Suppressor macrophage (primary cell): ENCODE measurements around the gene NPFFR1.

Source experiments
- DNase-seq, 4 experiments: peaks; one replicate each; pipeline ENCODE4 v3.0.0-alpha.2; 2020 to 2022

The NPFFR1 gene

DNA sequence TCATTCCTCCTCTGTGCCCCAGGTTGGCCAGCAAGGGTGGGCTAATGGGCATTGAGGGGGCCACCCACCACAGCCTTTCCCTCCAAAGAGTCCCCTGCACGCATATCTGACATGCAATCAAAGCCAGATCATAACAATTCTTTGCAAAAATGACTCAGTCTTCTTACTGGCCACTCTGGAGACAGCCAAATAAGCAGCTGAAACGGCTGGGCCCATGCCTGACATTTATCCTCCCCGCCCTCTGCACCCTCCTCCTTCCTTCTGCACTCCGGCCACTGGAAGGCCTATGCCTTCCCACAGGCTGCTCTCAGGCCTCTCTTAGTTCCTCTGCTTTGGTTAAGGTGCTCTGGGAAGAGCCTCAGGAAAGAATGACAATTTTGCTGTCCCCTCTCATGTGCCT lies 29.2 kb upstream of the NPFFR1 start:
- DNase-seq: no peak

- DNase-seq: no peak
These were observed 28.4 kb upstream of the NPFFR1 start for GRCh38 chr10:70312249-70312648.

DNA sequence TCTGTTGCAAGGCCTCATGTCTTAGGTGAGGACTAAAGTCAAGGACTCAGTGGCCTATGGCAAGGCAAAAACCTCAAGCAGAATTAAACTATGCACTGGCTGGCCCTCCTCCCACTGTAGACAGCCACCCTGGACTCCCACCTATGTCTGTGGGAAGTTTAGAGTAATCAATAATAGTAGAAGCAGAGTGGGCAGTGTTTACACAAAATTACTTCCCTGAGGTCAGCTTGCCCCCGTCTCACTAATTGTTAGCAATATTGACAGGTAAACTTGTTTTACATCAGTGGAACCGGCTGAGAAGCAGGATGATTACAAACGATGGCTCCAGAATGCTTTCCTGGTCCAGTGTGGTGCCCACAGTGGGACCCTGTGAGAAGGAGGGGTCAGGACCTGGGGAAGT lies 27.9 kb upstream of the NPFFR1 start:
- no peak for DNase-seq

DNA sequence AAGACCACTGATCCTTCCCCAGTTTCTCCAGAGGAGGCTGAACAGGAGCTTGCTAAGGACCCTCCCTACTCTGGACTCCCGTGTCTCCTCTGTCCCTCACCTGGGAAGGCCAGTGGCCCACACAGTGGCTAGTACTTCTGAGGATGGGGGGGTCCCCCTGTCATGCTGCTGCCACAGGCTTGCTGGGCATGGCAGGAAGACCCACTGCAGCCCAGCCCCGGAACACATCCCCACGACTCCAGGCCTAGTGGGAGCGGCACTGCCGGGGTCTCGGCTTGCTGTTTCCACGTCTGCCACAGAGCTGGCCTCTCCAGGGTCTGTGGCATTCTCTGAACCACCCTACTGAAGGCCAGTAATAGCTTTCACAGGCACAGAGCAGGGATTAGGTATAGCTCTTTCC lies 25.9 kb upstream of the NPFFR1 start:
- no peak for DNase-seq

DNA sequence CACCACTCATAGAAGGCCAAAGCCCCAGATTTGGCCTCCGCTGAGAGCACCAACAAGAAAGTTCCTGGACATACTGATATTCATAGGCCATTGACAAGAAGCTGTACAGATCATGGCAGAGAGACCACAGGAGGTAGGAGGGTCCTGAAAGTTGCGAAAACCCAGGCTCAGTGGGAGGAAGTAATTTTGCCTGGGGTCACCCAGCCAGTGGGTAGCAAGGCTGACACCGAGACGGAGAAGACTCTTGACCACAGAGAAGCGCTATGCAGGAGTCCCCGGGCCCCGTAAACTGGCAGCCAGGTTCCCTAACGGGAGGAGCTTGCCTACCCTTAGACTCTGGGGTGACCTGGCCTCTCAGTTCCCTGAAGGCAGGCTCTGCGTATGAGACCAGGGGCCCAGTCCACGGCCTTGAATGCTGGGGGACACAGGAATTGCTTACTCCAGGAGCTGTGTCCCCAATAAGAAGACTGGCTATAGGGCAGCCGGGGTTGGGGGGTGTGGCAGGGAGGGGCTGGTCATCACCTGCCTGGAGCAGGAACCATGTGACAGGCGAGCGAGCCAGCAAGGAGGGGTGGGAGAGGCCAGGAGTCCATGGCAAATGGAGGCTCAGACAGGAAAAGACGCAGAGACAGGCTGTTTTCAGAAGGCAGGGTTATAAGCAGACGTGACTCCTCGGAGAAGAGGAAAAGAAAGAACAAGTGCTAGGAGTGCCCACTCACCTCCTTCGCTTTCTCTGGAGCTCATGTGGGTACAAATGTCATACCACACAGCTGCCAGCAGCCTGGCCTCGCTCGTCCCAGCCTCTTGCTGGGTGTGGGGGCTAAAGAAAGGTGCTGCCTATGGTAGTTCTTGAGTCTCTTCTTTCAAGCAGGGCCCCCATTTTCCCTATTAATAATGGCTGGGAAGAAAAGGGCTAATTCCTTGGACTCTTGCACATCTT lies 24.6 kb upstream of the NPFFR1 start:
- DNase-seq: no peak

GRCh38 chr10:70306886-70307520 lies 23.2 kb upstream of the NPFFR1 start:
- no peak for DNase-seq

- peak in 2 of 4 experiments; percentile 16 to 38 for DNase-seq
These were observed 22.4 kb upstream of the NPFFR1 start for GRCh38 chr10:70306181-70306705.

DNA sequence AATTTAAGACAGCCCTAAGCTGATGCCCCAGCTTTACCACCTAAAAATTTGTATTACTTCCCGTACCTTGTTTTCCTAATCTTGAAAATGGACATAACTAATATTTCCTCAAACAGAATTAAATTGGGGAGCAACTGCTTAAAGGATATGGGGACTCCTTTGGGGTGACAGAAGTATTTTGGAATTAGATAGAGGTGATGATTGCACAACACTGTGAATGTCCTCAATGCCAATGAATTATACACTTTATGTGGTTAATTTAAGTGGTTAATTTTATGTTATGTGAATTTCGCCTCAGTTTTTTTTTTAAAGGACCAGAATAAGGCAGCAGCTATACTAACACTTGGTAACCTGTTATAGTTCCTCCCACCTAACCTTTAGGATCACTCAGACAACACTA lies 19.9 kb upstream of the NPFFR1 start:
- no peak for DNase-seq

GRCh38 chr10:70302292-70302691 lies 18.5 kb upstream of the NPFFR1 start:
- peak; percentile 63 to 92 (median 82) for DNase-seq

DNA sequence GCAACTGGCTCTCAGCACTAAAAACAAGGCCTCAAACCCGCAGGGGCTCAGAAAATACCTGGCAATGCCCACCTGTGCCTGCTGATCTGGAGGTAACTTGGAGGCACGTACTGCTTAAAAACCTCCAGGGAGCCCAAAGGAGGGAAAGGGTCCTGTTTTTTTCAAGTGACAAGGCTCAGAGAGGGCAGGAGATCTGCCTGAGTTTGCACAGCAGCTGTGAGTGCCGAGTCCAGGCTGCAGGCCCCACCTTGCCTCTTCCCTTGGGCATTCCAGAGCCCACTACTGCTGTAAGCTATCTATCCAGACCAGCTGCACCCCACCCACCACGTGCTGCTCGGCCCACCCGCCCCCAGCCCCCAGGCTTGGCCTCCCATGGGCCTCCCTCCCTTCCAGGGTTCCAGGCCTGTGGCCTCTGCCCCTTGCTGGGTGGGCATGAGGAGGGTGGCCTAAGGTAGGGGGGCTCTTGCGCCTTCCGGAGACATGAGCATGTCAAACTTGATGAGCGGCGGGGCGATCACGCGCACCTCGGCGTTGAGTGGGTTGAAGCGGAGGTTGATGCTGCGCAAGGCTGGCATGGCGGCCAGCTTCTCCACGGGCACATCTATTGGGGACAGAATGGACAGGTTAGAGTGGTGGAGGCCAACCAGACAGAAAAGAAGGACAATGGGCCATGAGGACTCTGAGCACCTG lies 17.2 kb upstream of the NPFFR1 start:
- DNase-seq: no peak

DNA sequence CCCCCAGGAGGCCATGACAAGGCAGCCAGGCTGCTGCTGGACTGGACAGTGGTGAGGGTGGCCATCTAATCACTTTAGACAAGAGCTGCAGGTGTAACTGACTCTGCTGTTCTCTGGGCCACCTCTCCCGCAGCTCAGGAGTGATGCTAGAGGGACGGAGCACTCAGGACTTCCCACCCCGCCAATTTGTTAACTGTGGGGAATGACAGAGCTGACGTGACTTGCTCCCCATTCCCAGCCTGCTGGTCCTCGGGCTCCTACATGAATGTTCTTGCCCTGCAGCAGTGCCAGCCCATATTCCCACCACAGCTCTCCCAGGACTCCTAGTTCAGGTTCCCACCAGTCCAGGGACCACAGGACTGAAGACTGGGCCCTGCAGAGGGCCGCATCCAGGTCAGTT lies 16.7 kb upstream of the NPFFR1 start:
- DNase-seq: no peak

GRCh38 chr10:70299876-70300275 lies 16.1 kb upstream of the NPFFR1 start:
- no peak for DNase-seq

DNA sequence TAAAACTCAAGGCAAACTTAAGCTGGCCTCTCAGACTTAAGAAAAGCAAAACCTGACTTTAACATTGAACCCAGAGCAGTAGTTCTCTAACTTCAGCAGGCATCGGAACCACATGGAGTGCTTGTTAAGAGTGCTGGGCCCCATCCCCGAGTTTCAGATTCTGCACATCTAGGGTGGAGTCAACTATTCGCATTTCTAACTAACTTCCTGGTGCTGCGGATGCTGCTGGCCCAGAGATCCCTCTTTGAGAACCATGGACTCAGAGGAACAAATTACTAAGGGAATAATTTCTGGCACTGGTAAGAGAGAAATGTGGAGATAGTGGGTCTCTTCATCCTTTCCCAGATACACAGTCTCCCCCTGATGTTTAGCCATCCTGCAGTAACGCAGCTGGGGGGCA lies 14.6 kb upstream of the NPFFR1 start:
- no peak for DNase-seq

DNA sequence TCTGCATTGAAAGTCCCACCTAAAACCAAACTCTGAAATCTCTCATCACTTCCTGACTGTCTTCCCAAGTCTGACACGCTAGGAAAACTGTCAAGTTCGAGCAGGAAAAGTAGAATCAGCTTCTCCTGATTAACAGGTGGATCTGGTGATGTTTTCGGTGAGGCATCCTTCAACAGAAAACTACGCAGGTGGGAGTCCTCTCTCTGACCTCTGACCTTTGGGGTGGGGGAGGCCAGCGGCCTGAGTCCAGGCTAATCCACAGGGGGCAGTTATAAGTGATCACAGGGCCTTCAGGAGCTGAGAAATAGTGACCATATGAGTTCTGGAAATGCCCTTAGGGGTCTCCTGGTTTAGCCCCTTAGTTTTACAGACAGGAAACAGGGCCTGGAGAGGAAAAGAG lies 13.4 kb upstream of the NPFFR1 start:
- DNase-seq: no peak

- DNase-seq: peak; percentile 41 to 62 (median 58)
These were observed 12.6 kb upstream of the NPFFR1 start for GRCh38 chr10:70296406-70296899.

DNA sequence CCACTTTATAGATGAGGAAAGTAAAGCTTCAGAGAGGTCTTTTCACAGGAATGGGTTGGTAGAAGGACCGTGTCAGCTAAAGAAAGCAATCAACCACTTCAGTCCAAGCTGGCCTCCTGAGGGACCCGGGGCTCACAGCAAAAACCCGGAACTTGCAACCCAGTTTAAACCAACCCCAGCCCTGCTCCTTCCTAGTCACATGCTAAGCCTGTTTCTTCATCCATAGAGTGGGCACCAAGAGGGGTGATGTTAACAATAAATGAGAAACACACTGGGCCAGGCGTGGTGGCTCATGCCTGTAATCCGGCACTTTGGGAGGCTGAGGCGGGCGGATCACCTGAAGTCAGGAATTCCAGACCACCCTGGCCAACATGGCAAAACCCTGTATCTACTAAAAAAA lies 12.1 kb upstream of the NPFFR1 start:
- DNase-seq: peak; percentile 44 to 64 (median 60)

- no peak for DNase-seq
These were observed 11.5 kb upstream of the NPFFR1 start for GRCh38 chr10:70295321-70295720.

DNA sequence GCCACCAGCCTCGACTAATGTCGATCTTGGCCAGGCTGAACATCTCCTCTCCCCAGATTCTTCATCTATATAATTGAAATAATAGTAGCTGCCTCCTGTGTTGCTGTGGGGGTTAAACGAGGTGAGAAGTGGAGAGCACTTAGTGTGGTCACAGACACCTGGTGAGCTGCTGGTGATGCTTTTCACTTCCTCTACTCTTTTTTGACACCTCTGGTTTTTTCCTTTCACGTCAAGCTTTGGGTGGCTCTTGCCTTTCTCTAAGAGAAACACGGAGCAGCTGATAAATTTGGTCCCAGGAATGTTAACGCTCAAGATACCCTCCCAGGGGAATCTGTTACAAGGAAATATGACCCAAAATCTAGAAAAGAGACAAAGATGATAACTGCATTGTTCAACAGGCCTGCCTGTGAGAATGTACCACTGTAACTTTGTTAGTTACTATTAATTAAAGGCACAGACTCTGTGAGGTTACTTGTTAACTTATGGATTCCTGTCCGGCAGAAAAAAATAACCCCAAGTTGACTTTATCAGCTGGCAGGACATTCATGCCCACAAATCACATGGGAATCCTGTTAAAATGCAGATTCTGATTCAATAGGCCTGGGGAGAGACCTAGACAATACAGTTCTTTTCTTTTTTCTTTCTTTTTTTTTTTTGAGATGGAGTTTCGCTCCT lies 9.5 kb upstream of the NPFFR1 start:
- DNase-seq: no peak

DNA sequence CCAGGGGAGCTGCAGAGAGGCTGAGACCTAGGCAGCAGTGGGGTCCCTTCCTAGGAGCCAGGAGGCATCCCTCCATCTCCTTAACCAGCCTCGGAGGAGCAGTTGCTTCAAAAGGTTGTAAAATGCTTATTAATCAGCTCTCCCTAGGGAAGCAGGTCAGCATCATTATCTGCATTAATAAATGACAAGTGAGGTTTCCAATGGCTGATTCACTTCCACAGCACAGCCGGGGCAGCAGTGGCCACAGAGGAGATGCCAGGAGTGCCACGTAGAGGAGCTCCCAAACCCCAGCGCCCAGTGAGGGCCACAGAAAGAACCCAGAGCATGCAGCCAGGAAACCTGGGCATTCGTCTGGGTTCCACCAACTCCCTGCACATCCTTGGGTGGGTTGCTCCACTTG lies 8.2 kb upstream of the NPFFR1 start:
- DNase-seq: no peak

DNA sequence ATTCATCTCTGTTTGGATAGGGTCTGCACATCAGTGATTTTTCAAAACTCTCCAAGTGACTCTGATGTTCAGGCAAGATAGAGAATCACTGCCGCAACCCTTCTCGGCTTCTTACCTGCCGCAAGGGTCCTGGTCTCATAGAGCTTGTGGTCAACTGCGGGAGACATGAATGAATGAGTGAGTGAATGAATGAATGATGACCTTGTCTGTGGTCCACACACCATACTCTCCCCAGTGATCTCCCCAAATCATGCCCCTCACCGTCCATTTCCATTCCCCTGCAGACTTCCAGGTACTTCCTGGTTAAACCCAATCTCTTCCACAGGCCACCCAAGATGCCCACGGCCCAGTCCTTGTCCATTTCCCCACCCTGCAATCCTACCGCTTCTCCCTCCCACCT lies 5.9 kb upstream of the NPFFR1 start:
- DNase-seq: no peak

- DNase-seq: no peak
These were observed 2.8 kb upstream of the NPFFR1 start for GRCh38 chr10:70286616-70287015.

- no peak for DNase-seq
These were observed 1.6 kb upstream of the NPFFR1 start for GRCh38 chr10:70285476-70285831.
